Neutrophil (primary cell): ENCODE results near the gene NSMCE1.
"Not testable (repeated sequence)": the region's sequence is repeated elsewhere in the genome, so short reads cannot be mapped to it uniquely, and the experiment has no call there.

Source experiments
- H3K27ac ChIP-seq: fragments of 200-600 bp; sonication (generic); 2 replicates; pipeline ENCODE4 v1.5.1; 2016; ENCODE audit warnings: mild to moderate bottlenecking, moderate library complexity
- H3K27me3 ChIP-seq: fragments of 200-600 bp; sonication (generic); 2 replicates; pipeline ENCODE4 v1.6.0; 2016; ENCODE audit warnings: mild to moderate bottlenecking
- H3K36me3 ChIP-seq: fragments of 200-600 bp; sonication (generic); 2 replicates; pipeline ENCODE4 v1.5.1; 2017
- H3K4me1 ChIP-seq, 2 experiments: fragments of 200-600 bp in 1 of 2; sonication (generic) in 1 of 2; 1 replicate in 1 of 2; 2 replicates in 1 of 2; pipeline versions ENCODE4 v1.5.1 to v1.6.1; 2013 to 2016; ENCODE audit warnings: low read depth in 1 of 2, low read length in 1 of 2, mild to moderate bottlenecking in 1 of 2, moderate library complexity in 1 of 2; ENCODE audit not compliant: control insufficient read depth in 1 of 2, insufficient read depth in 1 of 2
- H3K4me3 ChIP-seq, 2 experiments: fragments of 200-600 bp in 1 of 2; sonication (generic) in 1 of 2; 1 replicate in 1 of 2; 2 replicates in 1 of 2; pipeline ENCODE4 v1.5.1; 2013 to 2016; ENCODE audit warnings: low read depth in 1 of 2, low read length in 1 of 2, mild to moderate bottlenecking in 1 of 2, moderate library complexity in 1 of 2
- H3K9me3 ChIP-seq: fragments of 200-600 bp; sonication (generic); 2 replicates; pipeline ENCODE4 v1.5.1; 2016
- CTCF ChIP-seq: fragments of 200-600 bp; sonication (generic); IDR thresholded peaks from 2 replicates; pipeline ENCODE4 v1.5.1; 2016; ENCODE audit warnings: antibody characterized with exemption

Gene NSMCE1

DNA sequence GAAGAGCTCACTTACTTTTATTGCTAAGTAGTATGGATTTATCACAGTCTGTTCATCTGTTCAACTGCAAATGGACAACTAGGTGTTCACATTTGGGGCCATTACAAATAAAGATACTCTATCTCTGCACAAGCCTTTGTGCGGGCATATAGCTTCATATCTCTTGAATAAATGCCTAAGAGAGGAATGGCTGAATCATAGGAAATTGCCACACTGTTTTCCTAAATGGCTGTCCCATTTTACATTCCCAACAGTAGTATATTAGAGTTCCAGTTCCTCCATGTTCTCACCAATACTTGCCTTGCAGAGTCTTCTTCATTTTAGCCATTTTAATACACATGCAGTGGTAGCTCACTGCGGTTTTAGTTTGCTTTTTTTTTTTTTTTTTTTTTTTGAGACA is 20.5 kb downstream of the NSMCE1 start:
- Histone ChIP-seq H3K27me3 (no peaks in the 10 kb centered on the region), H3K4me3 (no peak overlapping the region), H3K9me3 (no peaks in the 10 kb centered on the region), H3K27ac (peak overlapping the region; percentile 80), H3K4me1 (peaks cover 23 to 24% of the 10 kb centered on the region in 2 experiments), H3K36me3 (no peaks in the 10 kb centered on the region)
- no peak for TF ChIP-seq CTCF

- Histone ChIP-seq H3K27ac (peak overlapping the region; percentile 80), H3K4me3 (peak overlapping the region in 1 of 2 experiments; percentile 13), H3K4me1 (peaks cover 31 to 32% of the 10 kb centered on the region in 2 experiments)
- not testable (repeated sequence) for H3K9me3 ChIP-seq, H3K27me3 ChIP-seq, H3K36me3 ChIP-seq
Measured at GRCh38 chr16:27247076-27247475, 21.5 kb downstream of the NSMCE1 start.

GRCh38 chr16:27246439-27246838 is 22.1 kb downstream of the NSMCE1 start:
- H3K4me1 ChIP-seq = peaks cover 31 to 32% of the 10 kb centered on the region in 2 experiments
- no peak overlapping the region for H3K4me3 ChIP-seq
- H3K9me3 ChIP-seq = no peaks in the 10 kb centered on the region
- H3K36me3 ChIP-seq = peaks cover 3% of the 10 kb centered on the region
- H3K27ac ChIP-seq = peak overlapping the region; percentile 80
- H3K27me3 ChIP-seq = no peaks in the 10 kb centered on the region
- no peak for TF ChIP-seq CTCF

GRCh38 chr16:27245276-27246172 is 23.0 kb downstream of the NSMCE1 start:
- no peaks in the 10 kb centered on the region for H3K9me3 ChIP-seq
- no peak overlapping the region for H3K4me3 ChIP-seq
- H3K4me1 ChIP-seq = peaks cover 31 to 32% of the 10 kb centered on the region in 2 experiments
- no peak overlapping the region for H3K27ac ChIP-seq
- no peak for TF ChIP-seq CTCF
- peaks cover 4% of the 10 kb centered on the region for H3K36me3 ChIP-seq
- no peaks in the 10 kb centered on the region for H3K27me3 ChIP-seq

GRCh38 chr16:27244363-27244755 is 24.2 kb downstream of the NSMCE1 start:
- peaks cover 4% of the 10 kb centered on the region for H3K36me3 ChIP-seq
- peaks cover 31 to 32% of the 10 kb centered on the region in 2 experiments for H3K4me1 ChIP-seq
- no peak overlapping the region for H3K4me3 ChIP-seq
- no peaks in the 10 kb centered on the region for H3K27me3 ChIP-seq
- H3K27ac ChIP-seq = no peak overlapping the region
- TF ChIP-seq CTCF = no peak
- H3K9me3 ChIP-seq = no peaks in the 10 kb centered on the region

DNA sequence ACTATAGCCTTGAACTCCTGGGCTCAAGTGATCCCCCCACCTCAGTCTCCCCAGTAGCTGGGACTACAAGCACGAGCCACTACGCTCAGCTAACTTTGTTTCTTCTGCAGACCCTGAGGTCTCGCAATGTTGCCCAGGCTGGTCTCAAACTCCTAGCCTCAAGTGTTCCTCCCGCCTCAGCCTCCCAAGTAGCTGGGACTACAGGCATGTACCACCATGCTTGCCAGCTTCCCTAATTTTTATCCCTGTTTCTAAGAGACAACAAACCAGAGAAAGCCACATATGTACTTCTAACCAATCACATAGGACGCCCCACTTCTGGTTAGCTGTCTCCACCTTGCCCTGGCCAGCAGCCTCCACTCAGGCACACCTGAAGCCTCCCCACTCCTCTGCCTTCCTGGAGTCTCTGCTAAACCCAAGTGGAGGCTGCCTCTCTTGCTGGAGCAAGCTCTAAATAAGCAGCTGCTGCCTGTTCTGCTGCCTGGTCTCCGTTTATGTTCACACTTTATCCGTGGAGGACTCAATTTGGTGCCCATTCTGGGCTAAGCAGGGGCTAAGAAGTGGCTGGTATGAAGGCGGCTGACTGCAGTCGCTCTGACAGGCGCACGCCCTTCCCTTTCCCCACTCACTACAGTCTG is 24.7 kb downstream of the NSMCE1 start:
- H3K36me3 ChIP-seq = peaks cover 4% of the 10 kb centered on the region
- no peaks in the 10 kb centered on the region for H3K9me3 ChIP-seq
- no peaks in the 10 kb centered on the region for H3K27me3 ChIP-seq
- H3K4me1 ChIP-seq = peaks cover 31 to 32% of the 10 kb centered on the region in 2 experiments
- no peak overlapping the region for H3K4me3 ChIP-seq
- H3K27ac ChIP-seq = no peak overlapping the region
- TF ChIP-seq CTCF = no peak
